T-cell (primary cell): ENCODE data around the gene SLC39A11. TPM values are rescaled to one million over a fixed set of nuclear protein-coding genes. Genes with fewer than 3 reads are reported as not detected.

Experiments used
- ATAC-seq, 4 experiments: fragments of 200-7000 bp in 3 of 4; fragments of 150-1000 bp in 1 of 4; cut with Tn5 transposase; replicated peaks in 1 of 4; 1 replicate in 3 of 4; 2 replicates in 1 of 4; pipeline ENCODE4 v1.10.0; 2021; ENCODE audit warnings: moderate library complexity in 3 of 4, mild to moderate bottlenecking in 2 of 4, moderate number of reproducible peaks in 1 of 4
- CTCF ChIA-PET, 2 donors: fragments of 300-600 bp; sonication (Branson Sonifier 250); formaldehyde crosslinking; loops; one replicate each; lab custom pipeline; 2022; ENCODE audit warnings: antibody characterized with exemption in 2 of 2; lab: Charles Lee
- POLR2A ChIA-PET, 2 donors: fragments of 300-600 bp; sonication (Branson Sonifier 250); formaldehyde crosslinking; loops; one replicate each; lab custom pipeline; 2022; ENCODE audit warnings: antibody characterized with exemption in 2 of 2; lab: Charles Lee
- DNase-seq, 35 experiments: peaks; one replicate each; pipeline versions ENCODE4 v3.0.0 to v3.0.0-alpha.2; 2013 to 2023
- H3K27ac ChIP-seq: one replicate; pipeline ENCODE4 v1.5.1; 2013; ENCODE audit warnings: low read length
- H3K27me3 ChIP-seq, 2 experiments: replicated peaks in 1 of 2; 1 replicate in 1 of 2; 2 replicates in 1 of 2; pipeline versions ENCODE4 v1.6.1 to v1.7.0; 2013; ENCODE audit warnings: low read length in 1 of 2, mixed read lengths in 1 of 2; ENCODE audit not compliant: control insufficient read depth in 2 of 2, insufficient read depth in 2 of 2; ENCODE audit errors: extremely low read depth in 1 of 2
- H3K36me3 ChIP-seq, 2 donors: 1 replicate in 1 of 2; 2 replicates in 1 of 2; pipeline versions ENCODE4 v1.6.1 to v1.7.0; 2013; ENCODE audit warnings: low read length in 1 of 2; ENCODE audit not compliant: control insufficient read depth in 2 of 2, insufficient read depth in 1 of 2; ENCODE audit errors: extremely low read depth in 1 of 2
- H3K4me1 ChIP-seq, 2 experiments: 1 replicate in 1 of 2; 2 replicates in 1 of 2; pipeline versions ENCODE4 v1.6.1 to v1.7.0; 2013; ENCODE audit warnings: low read length in 2 of 2, mixed read lengths in 1 of 2; ENCODE audit not compliant: insufficient read depth in 2 of 2, control insufficient read depth in 1 of 2; ENCODE audit errors: extremely low read depth in 1 of 2
- H3K4me3 ChIP-seq, 2 donors: 1 replicate in 1 of 2; 2 replicates in 1 of 2; pipeline versions ENCODE4 v1.5.1 to v1.7.0; 2013; ENCODE audit warnings: mild to moderate bottlenecking in 2 of 2, low read length in 1 of 2, moderate library complexity in 1 of 2; ENCODE audit not compliant: control insufficient read depth in 1 of 2; ENCODE audit errors: extremely low read depth in 1 of 2
- H3K9me3 ChIP-seq: 2 replicates; pipeline ENCODE4 v1.7.0; 2013
- H3K27ac Mint-ChIP-seq, 2 donors: one replicate each; pipeline ENCODE4 v1.8.0; 2020 to 2021; ENCODE audit warnings: mild to moderate bottlenecking in 2 of 2, mixed read lengths in 2 of 2
- H3K27me3 Mint-ChIP-seq, 2 donors: one replicate each; pipeline ENCODE4 v1.8.0; 2021 to 2022; ENCODE audit warnings: mixed read lengths in 2 of 2
- H3K36me3 Mint-ChIP-seq: one replicate; pipeline ENCODE4 v1.8.0; 2021; ENCODE audit warnings: mixed read lengths
- H3K4me1 Mint-ChIP-seq, 3 donors: one replicate each; pipeline ENCODE4 v1.8.0; 2020 to 2022; ENCODE audit warnings: mixed read lengths in 3 of 3, mild to moderate bottlenecking in 1 of 3
- H3K4me3 Mint-ChIP-seq, 3 donors: one replicate each; pipeline ENCODE4 v1.8.0; 2020 to 2022; ENCODE audit warnings: mild to moderate bottlenecking in 3 of 3, mixed read lengths in 3 of 3, moderate library complexity in 3 of 3
- H3K9me3 Mint-ChIP-seq, 3 donors: one replicate each; pipeline ENCODE4 v1.8.0; 2020 to 2022; ENCODE audit warnings: mixed read lengths in 3 of 3
- WGBS: methylation state at CpG from one replicate; pipeline ENCODE4 v1.1.5; 2013; ENCODE audit warnings: missing lambda C conversion rate; ENCODE audit not compliant: insufficient coverage; 5-methylcytosine and 5-hydroxymethylcytosine counted together
- total RNA-seq, 35 experiments: library from RNA in 6 of 35; stranded (reverse) in 6 of 35; fragments of 120-200 nt in 1 of 35; gene quantifications; one replicate each; pipeline versions ENCODE4 v1.2.1 to v1.2.4 and lab custom pipeline; 2013 to 2026

Gene SLC39A11
- total RNA-seq, 5 donors from 2014 or later (not counting 1 experiment from before 2014, with no cell fraction given), result 18.6 to 27.1 (median 23.4) TPM

GRCh38 chr17:72603420-72604242 lies 488.9 kb downstream of the SLC39A11 start:
- Histone ChIP-seq H3K4me1 (no peaks in the 10 kb centered on the region), H3K36me3 (no peaks in the 10 kb centered on the region), H3K27me3 (peaks cover 0 to 10% of the 10 kb centered on the region in 2 experiments), H3K27ac (no peak overlapping the region), H3K4me3 (no peak overlapping the region), H3K9me3 (peaks cover 2% of the 10 kb centered on the region)
- ATAC-seq (no peak), DNase-seq (no peak)
- peaks cover 25 to 28% of the 10 kb centered on the region in 2 donors for H3K27me3 Mint-ChIP-seq
- ChIA-PET POLR2A (no interaction called here), CTCF (no interaction called here)
- H3K9me3 Mint-ChIP-seq, result peaks cover 7 to 18% (median 11%) of the 10 kb centered on the region in 3 donors
- peaks cover 4% of the 10 kb centered on the region for H3K36me3 Mint-ChIP-seq
- no peak overlapping the region for H3K4me3 Mint-ChIP-seq
- H3K27ac Mint-ChIP-seq, result no peak overlapping the region
- WGBS, result 67% methylated on average over 1 of the region's 7 CpGs
- no peaks in the 10 kb centered on the region for H3K4me1 Mint-ChIP-seq

- H3K27ac Mint-ChIP-seq, result no peak overlapping the region
- H3K4me1 Mint-ChIP-seq, result no peaks in the 10 kb centered on the region
- DNase-seq (no peak), ATAC-seq (no peak)
- no peaks in the 10 kb centered on the region for H3K9me3 ChIP-seq
- WGBS, result no CpG with 5 or more reads among the region's 12 CpGs
- peaks cover 4% of the 10 kb centered on the region for H3K36me3 Mint-ChIP-seq
- no peak overlapping the region for H3K27ac ChIP-seq
- H3K9me3 Mint-ChIP-seq, result peaks cover 3 to 10% (median 5%) of the 10 kb centered on the region in 3 donors
- H3K27me3 Mint-ChIP-seq, result peaks cover 25 to 28% of the 10 kb centered on the region in 2 donors
- ChIA-PET CTCF (no interaction called here), POLR2A (no interaction called here)
- no peaks in the 10 kb centered on the region for H3K4me1 ChIP-seq
- no peak overlapping the region for H3K4me3 ChIP-seq
- H3K36me3 ChIP-seq, result no peaks in the 10 kb centered on the region
- peaks cover 0 to 10% of the 10 kb centered on the region in 2 experiments for H3K27me3 ChIP-seq
- no peak overlapping the region for H3K4me3 Mint-ChIP-seq
Measured at GRCh38 chr17:72602517-72603419, 489.7 kb downstream of the SLC39A11 start.

- H3K4me1 Mint-ChIP-seq, result no peaks in the 10 kb centered on the region
- no peak overlapping the region for H3K4me3 Mint-ChIP-seq
- peaks cover 4% of the 10 kb centered on the region for H3K36me3 Mint-ChIP-seq
- DNase-seq (no peak), ATAC-seq (no peak)
- WGBS, result 56% methylated on average over 4 of the region's 4 CpGs
- no peak overlapping the region for H3K27ac Mint-ChIP-seq
- no peaks in the 10 kb centered on the region for H3K9me3 Mint-ChIP-seq
- H3K4me3 ChIP-seq, result no peak overlapping the region
- no peaks in the 10 kb centered on the region for H3K36me3 ChIP-seq
- H3K27ac ChIP-seq, result no peak overlapping the region
- peaks cover 0 to 10% of the 10 kb centered on the region in 2 experiments for H3K27me3 ChIP-seq
- POLR2A ChIA-PET, result no interaction called here
- peaks cover 28 to 32% of the 10 kb centered on the region in 2 donors for H3K27me3 Mint-ChIP-seq
- CTCF ChIA-PET, result no interaction called here
- H3K9me3 ChIP-seq, result no peaks in the 10 kb centered on the region
- H3K4me1 ChIP-seq, result no peaks in the 10 kb centered on the region
Measured at GRCh38 chr17:72600934-72601333, 491.6 kb downstream of the SLC39A11 start.

GRCh38 chr17:72599891-72600290 lies 492.6 kb downstream of the SLC39A11 start:
- ChIA-PET POLR2A (no interaction called here), CTCF (no interaction called here)
- H3K27ac ChIP-seq, result no peak overlapping the region
- peaks cover 4% of the 10 kb centered on the region for H3K36me3 Mint-ChIP-seq
- H3K27me3 ChIP-seq, result peaks cover 0 to 10% of the 10 kb centered on the region in 2 experiments
- H3K4me1 Mint-ChIP-seq, result no peaks in the 10 kb centered on the region
- H3K4me1 ChIP-seq, result no peaks in the 10 kb centered on the region
- H3K4me3 ChIP-seq, result no peak overlapping the region
- 41% methylated on average over 2 of the region's 4 CpGs for WGBS
- ATAC-seq (no peak), DNase-seq (no peak)
- no peak overlapping the region for H3K27ac Mint-ChIP-seq
- H3K4me3 Mint-ChIP-seq, result no peak overlapping the region
- no peaks in the 10 kb centered on the region for H3K9me3 Mint-ChIP-seq
- H3K36me3 ChIP-seq, result no peaks in the 10 kb centered on the region
- H3K27me3 Mint-ChIP-seq, result peaks cover 28 to 38% of the 10 kb centered on the region in 2 donors
- no peaks in the 10 kb centered on the region for H3K9me3 ChIP-seq

- ChIA-PET CTCF (no interaction called here), POLR2A (no interaction called here)
- Mint-ChIP-seq H3K4me1 (no peaks in the 10 kb centered on the region), H3K9me3 (no peaks in the 10 kb centered on the region), H3K36me3 (peaks cover 4% of the 10 kb centered on the region), H3K27ac (no peak overlapping the region), H3K4me3 (no peak overlapping the region), H3K27me3 (peaks cover 31 to 41% of the 10 kb centered on the region in 2 donors)
- no peak for ATAC-seq
- Histone ChIP-seq H3K36me3 (no peaks in the 10 kb centered on the region), H3K27ac (no peak overlapping the region), H3K9me3 (no peaks in the 10 kb centered on the region), H3K27me3 (peaks cover 0 to 13% of the 10 kb centered on the region in 2 experiments), H3K4me1 (no peaks in the 10 kb centered on the region), H3K4me3 (no peak overlapping the region)
- 61% methylated on average over 3 of the region's 6 CpGs for WGBS
- DNase-seq, result no peak
Measured at GRCh38 chr17:72598695-72599094, 493.8 kb downstream of the SLC39A11 start.

- ATAC-seq, result no peak
- H3K4me1 ChIP-seq, result no peaks in the 10 kb centered on the region
- Mint-ChIP-seq H3K9me3 (no peaks in the 10 kb centered on the region), H3K4me3 (no peak overlapping the region), H3K27ac (no peak overlapping the region), H3K36me3 (peaks cover 4% of the 10 kb centered on the region), H3K4me1 (peaks cover 0 to 3% (median 0%) of the 10 kb centered on the region in 3 donors), H3K27me3 (peaks cover 37 to 44% of the 10 kb centered on the region in 2 donors)
- peaks cover 0 to 14% of the 10 kb centered on the region in 2 experiments for H3K27me3 ChIP-seq
- H3K4me3 ChIP-seq, result no peak overlapping the region
- H3K27ac ChIP-seq, result no peak overlapping the region
- ChIA-PET CTCF (no interaction called here), POLR2A (no interaction called here)
- DNase-seq, result no peak
- no peaks in the 10 kb centered on the region for H3K9me3 ChIP-seq
- WGBS, result no CpG with 5 or more reads among the region's 9 CpGs
- no peaks in the 10 kb centered on the region for H3K36me3 ChIP-seq
Measured at GRCh38 chr17:72597354-72598087, 495.0 kb downstream of the SLC39A11 start.
